Measurements from ENCODE around the gene CRACR2A.

CRACR2A gene, protein sequence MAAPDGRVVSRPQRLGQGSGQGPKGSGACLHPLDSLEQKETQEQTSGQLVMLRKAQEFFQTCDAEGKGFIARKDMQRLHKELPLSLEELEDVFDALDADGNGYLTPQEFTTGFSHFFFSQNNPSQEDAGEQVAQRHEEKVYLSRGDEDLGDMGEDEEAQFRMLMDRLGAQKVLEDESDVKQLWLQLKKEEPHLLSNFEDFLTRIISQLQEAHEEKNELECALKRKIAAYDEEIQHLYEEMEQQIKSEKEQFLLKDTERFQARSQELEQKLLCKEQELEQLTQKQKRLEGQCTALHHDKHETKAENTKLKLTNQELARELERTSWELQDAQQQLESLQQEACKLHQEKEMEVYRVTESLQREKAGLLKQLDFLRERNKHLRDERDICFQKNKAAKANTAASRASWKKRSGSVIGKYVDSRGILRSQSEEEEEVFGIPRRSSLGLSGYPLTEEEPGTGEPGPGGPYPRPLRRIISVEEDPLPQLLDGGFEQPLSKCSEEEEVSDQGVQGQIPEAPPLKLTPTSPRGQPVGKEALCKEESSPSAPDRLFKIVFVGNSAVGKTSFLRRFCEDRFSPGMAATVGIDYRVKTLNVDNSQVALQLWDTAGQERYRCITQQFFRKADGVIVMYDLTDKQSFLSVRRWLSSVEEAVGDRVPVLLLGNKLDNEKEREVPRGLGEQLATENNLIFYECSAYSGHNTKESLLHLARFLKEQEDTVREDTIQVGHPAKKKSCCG

DNA sequence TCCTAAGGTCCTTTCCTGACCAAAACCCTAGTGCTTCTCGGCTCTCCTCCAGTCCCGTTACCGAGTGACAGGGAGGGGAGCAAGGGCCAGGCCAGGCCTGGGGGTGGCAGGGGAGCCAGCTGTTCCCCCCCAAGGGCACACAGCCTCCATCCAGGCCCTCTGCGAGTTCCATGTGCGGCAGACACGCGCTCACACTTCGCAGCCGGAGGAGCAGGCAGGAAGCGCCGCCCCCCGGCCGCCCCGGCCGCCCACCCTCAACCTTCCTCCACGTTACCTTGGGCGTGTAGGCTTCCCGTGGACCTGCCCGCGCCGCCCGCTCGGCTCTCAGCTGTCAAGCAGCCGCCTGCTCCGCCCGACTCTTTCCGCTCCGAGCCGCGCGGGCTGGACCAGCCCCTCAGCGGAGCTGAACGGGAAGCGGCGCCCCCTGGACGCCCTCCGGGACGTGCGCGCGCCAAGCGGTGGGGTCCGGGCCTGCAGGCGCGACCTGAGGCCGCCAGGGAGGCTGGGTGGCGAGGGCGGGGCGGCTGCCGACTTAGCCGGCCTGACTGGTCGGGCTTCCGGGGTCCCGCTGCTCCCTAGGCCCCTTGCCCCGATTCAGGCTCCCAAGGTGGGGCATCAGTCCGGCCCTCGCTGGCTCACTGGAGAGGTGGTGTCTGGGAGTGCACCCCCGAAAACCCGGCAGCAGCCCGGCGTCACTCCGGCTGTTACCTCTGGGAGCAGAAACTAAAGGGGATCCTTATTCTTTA, at the start of gene CRACR2A:
CRACR2A (minus strand) TSS at position 369 of the 746 bp plus-strand sequence. CDS start 56,110 bp downstream, outside the sequence.
- DNase-seq (ENCODE audit: low read depth), result peak; percentile 38

DNA sequence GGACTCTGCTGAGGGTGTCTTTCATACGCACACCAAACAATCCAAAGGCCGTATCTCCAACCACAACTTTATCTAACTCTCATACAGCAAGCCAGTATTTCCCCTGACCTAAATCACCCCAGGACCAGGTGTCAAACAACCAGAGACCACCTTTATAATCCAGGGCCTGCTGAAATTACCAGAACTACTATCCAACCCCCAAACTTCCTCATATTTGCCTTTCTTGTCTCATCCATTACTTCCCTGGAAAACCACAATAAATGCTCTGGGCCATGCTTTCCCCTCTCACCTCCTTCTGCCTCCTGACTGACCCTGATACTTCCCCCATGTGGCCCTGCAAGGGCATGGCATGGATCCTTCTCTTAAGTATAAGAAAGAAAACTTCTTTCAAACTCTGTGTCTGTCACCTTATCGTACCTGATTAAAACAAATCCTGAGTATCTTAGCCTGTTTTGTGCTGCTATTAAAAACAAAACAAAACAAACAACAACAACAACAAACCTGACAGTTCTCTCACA, 44.7 kb upstream of the CRACR2A start:
- no peak for DNase-seq (ENCODE audit: low read depth)

DNA sequence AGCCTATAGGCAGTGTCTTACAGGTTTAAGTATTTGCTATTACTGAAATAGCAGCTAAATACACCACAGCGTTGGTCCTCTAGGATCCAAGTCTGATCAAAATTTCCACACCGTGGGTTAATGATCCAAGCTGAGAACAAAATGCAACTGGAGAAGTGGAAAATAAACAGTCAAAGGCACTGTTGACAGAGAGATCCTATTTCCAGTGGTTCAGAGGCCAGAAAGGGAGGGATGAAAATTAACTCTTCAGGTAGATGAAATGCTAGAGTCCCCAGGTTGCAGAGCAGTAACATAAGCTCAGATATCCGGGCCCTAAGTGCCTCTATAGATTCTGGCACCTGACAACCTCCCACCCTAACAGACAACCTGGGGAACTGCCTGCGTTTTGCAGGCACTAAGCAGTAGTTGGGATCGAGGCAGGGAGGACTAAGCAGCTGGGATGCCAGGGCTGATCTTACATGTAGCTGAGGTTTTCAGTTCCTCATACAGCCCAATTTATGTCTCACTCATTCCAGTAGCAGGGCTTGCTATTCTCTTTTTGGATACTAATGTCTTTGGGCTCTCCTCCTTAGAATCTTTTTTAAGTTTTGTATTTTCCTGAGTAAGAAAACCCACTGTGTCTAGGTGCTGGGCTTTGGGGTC, 42.7 kb upstream of the CRACR2A start:
- DNase-seq (ENCODE audit: low read depth), result no peak

DNA sequence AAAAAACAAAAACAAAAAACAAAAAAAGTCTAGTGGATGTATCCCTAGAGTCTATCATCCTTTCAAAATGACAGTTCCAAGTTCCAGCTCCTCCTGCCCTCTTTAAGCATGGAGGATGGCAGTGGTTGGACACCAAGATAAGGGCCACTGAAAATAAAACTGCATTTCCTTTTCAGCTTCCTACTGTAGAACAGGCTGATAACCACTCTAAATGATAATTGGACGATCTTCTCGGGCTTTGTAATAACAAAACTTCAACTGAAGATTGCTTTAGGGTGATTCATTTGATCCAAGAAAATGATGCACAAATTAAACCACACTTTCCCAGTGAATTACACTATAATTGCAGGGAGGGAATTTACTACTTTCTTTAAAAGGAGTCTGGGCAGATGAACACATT, 42.2 kb upstream of the CRACR2A start:
- DNase-seq (ENCODE audit: low read depth), result no peak

DNA sequence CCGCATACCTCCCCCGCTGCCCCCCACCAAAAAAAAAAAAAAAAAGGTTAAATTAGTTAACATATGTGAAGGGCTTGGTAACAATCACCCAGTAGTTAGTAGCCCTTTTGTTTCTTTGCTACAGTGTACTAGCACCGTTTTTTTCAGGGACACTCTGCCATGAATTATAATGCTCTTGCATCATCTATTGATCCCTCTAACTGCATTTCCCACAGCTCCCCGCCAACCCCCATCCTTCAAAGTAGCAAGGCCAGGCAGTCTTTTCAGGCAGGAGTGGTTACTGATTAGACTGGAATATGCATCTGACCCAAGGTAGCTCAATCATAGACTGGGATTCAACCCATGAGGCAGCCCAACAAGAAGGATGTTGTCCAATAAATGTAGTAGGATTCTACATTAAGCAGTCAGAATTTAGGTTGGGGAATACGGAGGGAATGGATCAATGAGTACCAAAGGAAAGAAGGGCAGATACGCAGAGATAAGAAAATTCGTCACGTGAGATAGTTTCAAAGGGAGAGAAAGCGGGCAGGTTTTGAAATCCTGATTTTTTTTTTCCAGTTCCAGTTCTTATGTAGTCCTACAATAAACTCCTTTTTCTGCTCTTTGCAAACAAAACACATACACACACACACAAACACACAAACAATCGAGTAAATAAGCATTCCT, 39.8 kb upstream of the CRACR2A start:
- no peak for DNase-seq (ENCODE audit: low read depth)

DNA sequence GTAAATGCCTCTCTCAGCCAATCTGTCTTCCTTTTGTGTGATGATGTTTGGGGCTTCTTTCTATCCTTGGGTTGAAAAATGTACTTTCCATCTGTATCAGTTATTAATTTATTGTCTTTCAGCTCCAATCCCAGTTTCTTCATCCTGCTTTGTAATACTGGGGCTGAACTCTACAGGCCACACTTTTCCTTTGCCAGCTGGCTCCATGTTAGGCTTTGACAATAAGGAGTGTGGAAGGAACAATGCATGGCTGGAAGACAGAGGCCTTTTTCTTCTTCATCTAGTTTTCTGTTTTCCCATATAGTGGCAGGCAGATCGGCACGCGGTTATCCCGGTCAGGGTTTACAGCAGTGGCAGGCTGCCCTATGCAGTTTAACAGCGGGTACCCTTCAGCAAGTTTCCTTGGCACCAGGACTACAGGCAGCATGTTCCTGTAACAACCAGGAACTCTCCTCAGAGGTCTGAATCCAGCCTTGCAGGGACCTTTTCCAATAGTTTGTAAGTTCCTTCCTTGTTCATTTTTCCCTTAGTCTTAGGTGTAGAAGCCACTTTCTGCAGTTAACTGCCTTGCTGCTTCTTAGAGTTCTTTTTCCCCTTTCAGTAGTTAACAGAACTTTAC, 38.5 kb upstream of the CRACR2A start:
- no peak for DNase-seq (ENCODE audit: low read depth)

DNA sequence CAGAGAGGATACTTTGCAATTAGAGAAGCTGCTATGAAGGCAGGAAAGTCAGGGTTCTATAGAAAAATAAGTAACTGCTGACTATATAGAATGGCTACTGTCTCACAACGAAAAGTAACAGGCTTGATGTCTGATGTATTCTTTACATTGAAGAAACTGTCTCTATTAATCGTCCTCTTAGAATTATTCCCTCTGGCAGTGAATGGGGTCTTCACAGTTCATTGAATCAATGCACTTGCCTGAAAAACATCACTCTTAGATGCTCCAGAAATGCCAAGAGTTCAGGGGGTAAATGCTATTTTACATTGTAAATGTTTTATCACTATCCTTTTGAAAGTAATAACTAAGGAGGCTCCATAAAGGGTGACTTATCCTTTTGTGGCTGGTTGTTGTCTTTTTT, 37.7 kb upstream of the CRACR2A start:
- DNase-seq (ENCODE audit: low read depth), result no peak

DNA sequence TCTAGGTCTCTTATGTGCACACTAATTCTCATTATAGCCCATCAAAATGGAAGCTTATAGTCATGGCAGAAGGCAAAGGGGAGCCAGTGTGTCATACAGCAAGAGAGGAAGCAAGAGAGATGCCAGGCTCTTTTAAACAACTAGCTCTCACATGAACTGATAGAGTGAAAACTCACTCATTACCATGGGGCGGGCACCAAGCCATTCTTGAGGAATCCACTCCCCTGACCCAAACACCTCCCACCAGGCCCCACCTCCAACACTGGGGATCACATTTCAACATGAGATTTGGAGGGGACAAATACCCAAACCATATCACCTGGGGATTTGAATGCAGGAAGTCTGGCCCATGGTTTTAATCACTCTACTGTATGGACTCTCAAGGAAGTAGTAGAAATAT, 36.9 kb upstream of the CRACR2A start:
- no peak for DNase-seq (ENCODE audit: low read depth)

DNA sequence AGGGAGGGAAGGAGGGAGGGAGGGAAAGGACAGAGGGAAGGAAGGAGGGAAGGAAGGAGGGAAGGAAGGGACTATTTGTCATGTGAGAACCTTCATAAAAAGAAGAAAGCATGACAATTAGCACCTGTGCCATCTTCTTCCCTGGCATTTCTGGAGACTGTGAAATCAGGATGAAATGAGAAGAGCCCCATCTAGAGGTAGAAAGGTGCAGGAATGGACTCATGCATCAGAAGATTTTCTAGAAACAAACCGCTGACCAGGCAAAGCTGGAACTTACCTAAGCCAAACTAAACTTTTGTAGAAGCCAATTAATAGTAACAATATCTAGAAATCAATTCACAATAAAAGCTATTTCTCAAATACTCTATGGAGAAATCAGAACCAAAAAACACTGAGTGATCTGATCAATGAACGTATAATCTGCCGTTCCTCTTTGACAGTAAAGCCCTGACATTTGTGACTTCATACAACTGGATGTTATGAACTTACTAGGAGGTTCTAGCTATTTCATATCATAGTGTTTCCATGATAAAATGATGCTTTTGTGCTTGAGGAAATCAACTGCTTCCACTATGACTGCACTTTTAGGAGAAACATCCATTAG, 24.4 kb upstream of the CRACR2A start:
- no peak for DNase-seq (ENCODE audit: low read depth)

DNA sequence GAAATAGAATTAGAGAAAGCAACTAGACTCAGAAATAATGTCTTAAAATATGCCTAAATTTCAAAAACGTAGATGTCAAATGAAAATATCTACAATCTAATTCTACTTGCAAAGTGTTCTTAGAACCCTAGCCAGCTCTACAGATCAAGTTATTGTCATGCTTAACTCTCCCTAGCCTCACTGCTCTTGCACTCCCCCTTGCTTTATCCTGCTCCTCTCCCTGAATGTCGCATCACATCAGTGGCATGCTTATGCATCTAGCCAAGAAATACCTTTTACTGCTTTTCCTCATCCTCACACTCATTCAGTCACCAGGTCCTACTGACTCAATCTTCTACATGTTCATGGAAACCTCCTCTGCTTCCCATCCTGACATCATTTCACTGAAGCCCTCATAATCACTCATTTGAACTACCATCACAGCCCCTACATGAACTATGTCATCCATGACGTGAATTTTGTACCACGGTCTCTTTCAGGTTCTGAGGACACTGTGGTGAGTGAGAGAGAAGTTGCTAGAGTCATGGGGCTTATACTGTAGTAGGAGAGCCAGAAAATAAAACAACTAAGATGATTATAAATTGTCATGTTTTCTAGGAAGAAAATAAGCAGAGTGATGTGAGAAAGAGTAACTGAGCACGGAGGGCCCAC, 22.6 kb upstream of the CRACR2A start:
- no peak for DNase-seq (ENCODE audit: low read depth)

DNA sequence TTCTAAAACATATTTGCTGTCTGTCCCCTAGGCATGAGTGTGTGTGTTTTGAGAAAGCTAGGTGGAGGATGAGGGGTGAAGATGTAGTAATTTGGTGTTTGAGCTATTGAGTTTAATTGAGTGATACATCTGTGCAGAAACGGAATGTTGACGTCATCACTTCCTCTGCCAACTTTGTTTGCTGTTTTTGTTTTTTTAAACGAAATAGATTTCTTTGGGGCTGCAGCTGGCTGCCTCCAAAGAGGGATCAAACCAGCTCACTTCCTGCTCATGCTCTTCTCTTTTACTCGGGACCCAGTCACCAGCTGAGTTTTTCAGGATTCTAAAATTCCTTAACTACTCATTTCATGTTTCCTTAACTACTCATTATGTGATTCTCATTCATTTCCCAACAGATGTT, 19.5 kb upstream of the CRACR2A start:
- peak; percentile 38 for DNase-seq (ENCODE audit: low read depth)

DNA sequence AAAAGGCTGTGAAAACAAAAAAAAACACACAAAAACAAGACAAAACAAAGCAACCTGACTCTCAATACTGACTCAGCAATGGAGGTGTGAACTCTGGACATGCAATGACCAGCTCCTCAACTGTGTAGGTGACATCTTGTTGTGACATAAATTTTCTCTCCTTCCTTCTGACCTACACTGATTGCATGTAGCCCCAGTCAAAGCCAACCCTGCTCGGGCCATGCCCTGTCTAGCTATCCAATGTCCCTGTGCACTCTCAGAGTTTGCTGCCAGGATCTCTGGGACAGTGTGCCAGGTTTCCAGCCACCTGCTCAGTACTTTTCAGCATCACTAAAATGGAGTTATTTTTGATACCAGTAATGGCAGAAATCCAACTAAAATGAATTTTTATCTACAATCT, 18.9 kb upstream of the CRACR2A start:
- no peak for DNase-seq (ENCODE audit: low read depth)

DNA sequence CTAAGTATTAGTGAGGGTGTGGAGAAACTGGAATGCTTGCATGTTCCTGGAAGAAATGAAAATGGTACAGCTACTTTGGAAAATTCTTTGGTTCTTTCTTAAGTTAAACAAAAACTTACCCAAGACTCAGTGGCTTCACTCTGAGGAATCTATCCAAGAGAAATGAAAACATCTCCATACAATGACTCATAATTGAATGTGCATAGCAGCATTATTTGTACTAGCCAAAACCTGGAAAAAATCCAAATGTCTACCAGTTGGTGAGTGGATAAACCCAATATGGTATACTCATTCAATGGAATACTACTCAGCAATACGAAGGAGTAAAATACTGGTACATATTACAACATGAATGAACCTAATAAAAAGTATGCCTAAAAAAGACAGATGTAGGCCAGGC, 18.0 kb upstream of the CRACR2A start:
- DNase-seq (ENCODE audit: low read depth), result peak; percentile 66

DNA sequence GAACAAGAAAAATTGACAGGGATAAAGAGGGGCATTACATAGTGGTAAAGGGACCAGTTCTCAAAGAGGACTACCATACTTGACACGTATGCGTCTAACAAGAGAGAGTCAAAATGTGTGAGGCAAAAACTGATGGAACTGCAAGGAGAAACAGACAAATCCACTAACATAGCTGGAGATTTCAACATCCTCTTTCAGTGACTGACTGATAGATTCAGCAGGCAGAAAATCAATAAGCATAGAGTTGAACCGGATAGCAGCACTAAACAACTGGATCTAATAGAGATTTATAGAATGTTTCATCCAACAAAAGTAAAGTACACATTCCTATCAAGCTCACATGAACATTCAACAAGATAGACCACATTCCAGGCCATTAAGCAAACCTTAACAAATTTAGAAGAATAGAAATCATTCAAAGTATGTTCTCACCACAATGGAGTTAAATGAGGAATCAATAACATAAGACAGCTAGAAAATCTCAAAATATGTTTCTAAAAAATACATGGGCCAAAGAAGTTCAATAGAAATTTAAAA, 16.1 kb upstream of the CRACR2A start:
- no peak for DNase-seq (ENCODE audit: low read depth)

DNA sequence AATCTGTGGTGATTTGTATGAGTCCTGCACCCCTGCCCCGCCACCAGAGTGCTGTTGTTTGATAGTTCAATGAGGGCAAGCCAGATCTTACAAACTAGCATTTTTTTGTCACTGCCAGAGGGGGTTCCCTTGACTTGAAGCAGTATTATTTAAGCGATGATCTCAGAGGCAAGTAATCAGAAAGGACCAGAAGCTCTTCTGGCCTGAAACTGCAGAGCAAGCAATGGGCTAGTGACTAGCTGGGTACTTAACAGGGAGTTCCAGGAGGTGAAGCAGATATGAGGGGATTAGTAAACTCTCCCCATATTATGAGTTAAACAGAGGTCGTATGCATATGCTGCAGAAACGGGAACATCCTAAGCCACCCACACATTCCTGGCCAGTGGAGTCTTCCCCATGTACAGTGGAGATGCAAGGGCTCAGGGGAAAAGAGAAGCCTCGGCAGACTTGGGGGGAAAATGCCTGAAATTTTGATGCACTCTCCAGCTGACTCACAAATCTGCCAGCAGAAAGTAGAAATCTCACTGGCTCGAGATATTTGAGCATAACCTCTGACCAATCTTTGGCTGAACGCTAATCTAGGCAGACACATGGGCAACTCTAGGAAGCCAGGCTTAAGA, 8.3 kb upstream of the CRACR2A start:
- no peak for DNase-seq (ENCODE audit: low read depth)

DNA sequence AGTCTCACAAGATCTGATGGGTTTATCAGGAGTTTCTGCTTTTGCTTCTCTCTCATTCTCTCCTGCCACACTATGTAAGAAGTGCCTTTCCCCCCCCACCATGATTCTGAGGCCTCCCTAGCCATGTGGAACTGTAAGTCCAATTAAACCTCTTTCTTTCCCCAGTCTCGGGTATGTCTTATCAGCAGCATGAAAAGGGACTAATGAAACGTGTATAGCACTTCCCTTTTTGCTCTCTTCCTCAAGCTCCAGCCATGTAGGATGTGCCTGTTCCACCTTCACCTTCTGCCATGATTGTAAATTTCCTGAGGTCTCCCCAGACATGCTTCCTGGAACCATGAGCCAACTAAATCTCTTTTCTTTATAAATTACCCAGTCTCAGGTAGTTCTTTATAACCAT, 7.0 kb upstream of the CRACR2A start:
- DNase-seq (ENCODE audit: low read depth), result no peak

DNA sequence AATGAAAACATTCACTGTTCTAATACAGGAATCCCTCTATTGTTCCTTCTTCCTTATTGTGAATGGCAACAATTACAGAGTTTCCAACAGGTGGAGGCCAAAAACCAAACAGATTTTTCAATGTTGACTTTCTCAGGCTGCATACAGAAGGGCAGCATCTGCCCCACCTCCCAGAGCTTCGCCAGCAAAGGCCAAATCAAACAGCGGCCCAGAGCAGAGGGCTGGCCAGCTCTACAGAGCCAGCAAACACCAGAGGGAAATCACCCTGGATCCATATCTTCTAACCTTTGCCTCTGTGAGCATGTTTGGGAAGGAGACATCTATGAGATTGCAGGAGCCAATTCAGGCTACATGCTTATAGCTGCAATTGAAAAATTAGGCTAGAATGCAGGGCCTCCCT, 4.4 kb upstream of the CRACR2A start:
- no peak for DNase-seq (ENCODE audit: low read depth)

DNA sequence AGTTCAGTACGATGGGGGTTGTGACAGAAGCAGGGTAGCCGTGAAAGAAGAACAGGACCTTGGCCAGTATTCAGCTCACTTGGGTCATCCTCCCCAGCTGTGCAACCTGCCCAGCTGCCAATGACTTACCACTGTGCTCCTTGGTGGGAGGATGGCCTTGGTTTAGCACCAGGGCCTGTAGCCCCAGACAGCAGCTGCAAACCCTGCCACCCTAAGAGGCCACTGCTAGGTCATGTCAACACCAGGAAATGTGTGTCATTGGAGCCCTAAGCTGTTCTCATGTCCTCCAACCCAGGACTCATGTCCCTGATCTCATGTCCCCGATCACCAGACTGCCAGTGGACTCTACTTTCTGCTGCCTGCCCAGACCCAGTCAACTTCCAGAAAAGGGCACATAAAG, 3.0 kb upstream of the CRACR2A start:
- DNase-seq (ENCODE audit: low read depth), result no peak

DNA sequence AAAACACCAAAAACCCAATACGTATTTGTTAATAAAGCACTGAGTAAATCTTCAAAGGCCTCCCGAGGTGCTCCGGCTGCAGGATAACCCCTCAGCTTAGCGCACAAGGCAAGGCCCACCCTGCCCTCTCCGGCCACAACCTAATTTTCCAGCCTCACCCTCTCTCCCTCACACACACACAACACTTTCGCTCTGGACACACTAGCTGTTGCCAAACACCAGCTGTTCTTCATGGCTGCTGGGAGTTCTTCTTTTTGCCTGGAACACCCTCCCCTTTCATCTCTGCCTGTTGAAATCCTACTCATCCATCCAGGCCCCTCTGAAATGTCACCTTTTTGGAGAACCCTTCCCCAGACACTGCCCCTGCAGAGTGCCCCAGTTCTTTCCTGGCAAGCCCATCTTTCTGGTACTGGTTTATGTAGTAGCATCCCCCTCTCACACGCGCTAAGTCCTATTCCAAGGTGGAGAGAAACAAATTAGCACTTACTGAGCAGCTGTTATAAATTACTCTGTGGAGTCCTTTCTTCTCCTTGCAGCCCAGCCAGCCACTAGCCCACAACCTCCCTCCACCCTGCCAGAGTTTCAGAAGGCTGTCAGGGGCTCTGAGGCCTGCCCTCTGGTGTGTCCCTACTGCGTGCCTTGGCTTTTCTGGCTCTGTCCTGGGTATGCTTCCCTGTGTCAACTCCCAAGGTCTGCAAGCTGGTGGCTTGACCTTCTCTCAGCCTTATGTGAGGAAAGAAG, 805 bp upstream of the CRACR2A start:
- no peak for DNase-seq (ENCODE audit: low read depth)
